Vagina (tissue), 2 donors: ENCODE measurements around the gene RNF4. TPM values are rescaled to one million over a fixed set of nuclear protein-coding genes. Genes with fewer than 3 reads are reported as not detected.
"Not testable (repeated sequence)": the region's sequence is repeated elsewhere in the genome, so short reads cannot be mapped to it uniquely, and the experiment has no call there.

Experiments
- DNase-seq, 2 donors: peaks; one replicate each; pipeline ENCODE4 v3.0.0-alpha.2; 2017; ENCODE audit errors: extremely low spot score in 2 of 2
- H3K27ac ChIP-seq: fragments of 200-600 bp; sonication (generic); one replicate; pipeline ENCODE4 v1.5.1; 2019
- H3K27me3 ChIP-seq: fragments of 200-600 bp; sonication (generic); one replicate; pipeline ENCODE4 v1.5.1; 2019
- H3K36me3 ChIP-seq, 2 donors: fragments of 200-600 bp; sonication (generic); one replicate each; pipeline ENCODE4 v1.5.1; 2017 to 2019
- H3K4me1 ChIP-seq: fragments of 200-600 bp; sonication (generic); one replicate; pipeline ENCODE4 v1.5.1; 2019
- H3K4me3 ChIP-seq, 2 donors: fragments of 200-600 bp; sonication (generic); 1 replicate in 1 of 2; 2 replicates in 1 of 2; pipeline ENCODE4 v1.5.1; 2016 to 2019
- H3K9me3 ChIP-seq: fragments of 200-600 bp; sonication (generic); one replicate; pipeline ENCODE4 v1.5.1; 2019
- POLR2A ChIP-seq, 2 donors: fragments of 450-650 bp; IDR thresholded peaks; one replicate each; pipeline ENCODE4 v1.6.1; 2017; ENCODE audit warnings: antibody characterized with exemption in 2 of 2, mild to moderate bottlenecking in 2 of 2, moderate library complexity in 2 of 2
- POLR2AphosphoS5 ChIP-seq, 2 donors: sonication (generic); formaldehyde crosslinking; IDR thresholded peaks; one replicate each; pipeline ENCODE4 v1.9.0; 2017; ENCODE audit warnings: antibody characterized with exemption in 2 of 2, mild to moderate bottlenecking in 2 of 2, low read depth in 1 of 2; ENCODE audit not compliant: insufficient read depth in 1 of 2
- intact Hi-C: fragments of 100-400 bp; cut with DNase I; formaldehyde crosslinking; loops from one replicate; pipeline ENCODE4 v1.15.1; 2023
- total RNA-seq: library from RNA; depleted of rRNA; stranded (reverse); fragments of >200 nt; gene quantifications from one replicate; pipeline ENCODE4 v1.2.3, GENCODE V29; 2016
- TF ChIP-seq, protein P1 (sequence below), 3 experiments: fragments of 450-650 bp in 2 of 3; fragments of 200-600 bp in 1 of 3; sonication (generic) in 1 of 3; IDR thresholded peaks; one replicate each; pipeline ENCODE4 v1.5.1; 2017 to 2019; ENCODE audit warnings: antibody characterized with exemption in 3 of 3, mild to moderate bottlenecking in 2 of 3, moderate library complexity in 2 of 3

RNF4 gene
- total RNA-seq, 1 donor from 2014 or later = 30.2 TPM

DNA sequence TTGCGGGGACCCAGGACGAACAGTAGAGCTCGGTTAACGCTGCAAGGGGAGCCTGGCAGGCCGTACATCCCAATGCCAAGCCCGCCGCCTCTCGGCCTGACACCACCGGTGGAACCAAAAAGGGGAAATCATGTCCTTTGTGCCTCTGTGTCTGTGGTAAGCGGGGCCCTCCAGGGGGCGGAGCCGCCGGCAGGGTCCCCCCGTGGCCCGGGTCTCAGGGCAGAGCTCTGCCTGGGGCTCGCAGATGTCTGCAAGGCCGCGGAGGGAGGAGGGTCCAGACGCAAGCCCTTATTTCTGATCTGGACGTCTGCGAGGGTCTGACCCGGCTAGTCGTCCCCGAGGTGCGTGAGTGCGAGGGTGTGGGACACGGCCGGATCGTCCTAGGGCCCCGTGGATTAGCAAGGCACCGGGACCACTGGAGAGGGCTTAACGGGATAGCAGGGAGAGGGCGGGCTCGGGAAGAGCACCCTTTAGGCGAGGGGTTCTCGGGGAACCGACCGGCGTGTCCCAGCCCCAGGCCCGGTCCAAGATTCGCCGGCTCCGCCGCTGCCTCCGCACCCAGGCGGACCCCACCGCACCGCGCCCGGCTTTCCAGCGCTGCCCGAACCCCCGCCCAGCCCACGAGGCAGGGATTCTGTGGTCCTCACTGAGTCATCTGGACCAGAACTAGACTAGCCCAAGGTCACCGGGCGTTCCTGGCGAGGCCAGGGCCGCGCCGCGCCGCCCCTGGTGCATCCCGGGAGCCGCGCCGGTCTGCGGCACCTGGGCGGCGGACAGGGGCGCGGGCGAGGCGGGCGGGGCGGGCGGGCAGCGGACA, 66.7 kb downstream of the RNF4 start:
- Histone ChIP-seq H3K27ac (peak overlapping the region; percentile 92), H3K9me3 (no peaks in the 10 kb centered on the region), H3K27me3 (no peaks in the 10 kb centered on the region), H3K4me3 (peak overlapping the region; percentile 83 to 91), H3K4me1 (peaks cover 42% of the 10 kb centered on the region), H3K36me3 (no peaks in the 10 kb centered on the region)
- no peak for TF ChIP-seq POLR2A (IDR thresholded peaks at IDR 0.05)
- no peak for TF ChIP-seq POLR2AphosphoS5 (IDR thresholded peaks at IDR 0.05; ENCODE audit: insufficient read depth in 1 of 2, low read depth in 1 of 2)
- TF ChIP-seq, protein P1, sequence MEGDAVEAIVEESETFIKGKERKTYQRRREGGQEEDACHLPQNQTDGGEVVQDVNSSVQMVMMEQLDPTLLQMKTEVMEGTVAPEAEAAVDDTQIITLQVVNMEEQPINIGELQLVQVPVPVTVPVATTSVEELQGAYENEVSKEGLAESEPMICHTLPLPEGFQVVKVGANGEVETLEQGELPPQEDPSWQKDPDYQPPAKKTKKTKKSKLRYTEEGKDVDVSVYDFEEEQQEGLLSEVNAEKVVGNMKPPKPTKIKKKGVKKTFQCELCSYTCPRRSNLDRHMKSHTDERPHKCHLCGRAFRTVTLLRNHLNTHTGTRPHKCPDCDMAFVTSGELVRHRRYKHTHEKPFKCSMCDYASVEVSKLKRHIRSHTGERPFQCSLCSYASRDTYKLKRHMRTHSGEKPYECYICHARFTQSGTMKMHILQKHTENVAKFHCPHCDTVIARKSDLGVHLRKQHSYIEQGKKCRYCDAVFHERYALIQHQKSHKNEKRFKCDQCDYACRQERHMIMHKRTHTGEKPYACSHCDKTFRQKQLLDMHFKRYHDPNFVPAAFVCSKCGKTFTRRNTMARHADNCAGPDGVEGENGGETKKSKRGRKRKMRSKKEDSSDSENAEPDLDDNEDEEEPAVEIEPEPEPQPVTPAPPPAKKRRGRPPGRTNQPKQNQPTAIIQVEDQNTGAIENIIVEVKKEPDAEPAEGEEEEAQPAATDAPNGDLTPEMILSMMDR (IDR thresholded peaks at IDR 0.05) = no peak
- DNase-seq = peak in 1 of 2 donors; percentile 90
- intact Hi-C loops = loop anchor here (5.0 kb wide), 1 partner anchor 273 kb away; the partner anchor contains the start of gene MXD4

DNA sequence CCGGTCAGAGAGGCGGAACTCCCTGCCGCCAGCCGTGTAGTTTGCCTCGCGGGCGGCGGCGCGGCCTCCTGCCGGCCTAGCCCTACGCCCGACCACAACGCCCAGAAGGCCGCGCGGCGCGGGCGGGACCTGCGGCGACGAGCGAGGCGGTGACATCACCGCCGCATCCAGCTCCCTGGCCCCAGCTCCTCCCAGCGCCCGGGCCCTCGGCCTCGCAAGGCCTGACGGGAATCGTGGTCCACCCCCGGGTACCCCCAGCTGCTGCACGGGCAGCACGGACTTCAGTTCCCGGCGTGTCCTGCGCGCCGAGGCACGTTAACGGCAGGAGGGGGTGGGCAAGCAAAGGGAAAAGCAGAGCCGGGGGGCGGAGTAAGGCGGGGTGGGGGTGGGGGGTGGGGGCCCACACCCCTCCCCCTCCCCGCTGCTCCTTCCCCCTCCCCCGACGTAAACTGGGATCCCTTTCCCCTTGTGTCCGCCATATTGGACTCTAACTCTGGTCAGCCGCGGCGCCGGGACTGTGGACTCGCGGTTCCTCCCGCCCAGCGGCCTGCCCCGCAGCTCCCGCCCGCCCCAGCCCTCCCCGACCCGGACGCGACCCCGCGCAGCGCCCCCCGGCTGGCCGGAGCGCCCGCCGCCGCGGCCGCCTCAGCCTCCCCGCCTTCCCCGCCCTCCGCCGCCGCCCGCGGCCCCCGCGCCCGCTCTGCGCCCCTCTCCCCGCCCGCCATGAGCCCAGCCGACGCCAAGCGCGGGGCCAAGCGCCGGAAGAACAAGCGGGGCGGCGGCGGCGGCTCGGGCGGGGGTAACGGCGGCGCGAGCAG, 67.5 kb downstream of the RNF4 start, which contains the start of gene FAM193A:
Gene FAM193A, plus strand, starts transcription at position 455 of the 818 bp plus-strand sequence. Its CDS starts 269 bp downstream, at position 724.
- peak within 1 kb of the TSS; percentile 83 to 91 for H3K4me3 ChIP-seq
- peaks cover 47% of the 10 kb centered on the region for H3K4me1 ChIP-seq
- H3K9me3 ChIP-seq = no peaks in the 10 kb centered on the region
- no peaks in the 10 kb centered on the region for H3K27me3 ChIP-seq
- TF ChIP-seq, protein P1 (IDR thresholded peaks at IDR 0.05) = no peak
- peak in 1 of 2 donors; percentile 51 for TF ChIP-seq POLR2A (IDR thresholded peaks at IDR 0.05)
- TF ChIP-seq POLR2AphosphoS5 (IDR thresholded peaks at IDR 0.05; ENCODE audit: insufficient read depth in 1 of 2, low read depth in 1 of 2) = peak; percentile 59 to 67
- peak; percentile 99 for DNase-seq
- peak within 1 kb of the TSS; percentile 92 for H3K27ac ChIP-seq
- H3K36me3 ChIP-seq = no peaks in the 10 kb centered on the region
- intact Hi-C loops = loop anchor here (5.0 kb wide), 1 partner anchor 274 kb away; the partner anchor contains the start of gene MXD4

DNA sequence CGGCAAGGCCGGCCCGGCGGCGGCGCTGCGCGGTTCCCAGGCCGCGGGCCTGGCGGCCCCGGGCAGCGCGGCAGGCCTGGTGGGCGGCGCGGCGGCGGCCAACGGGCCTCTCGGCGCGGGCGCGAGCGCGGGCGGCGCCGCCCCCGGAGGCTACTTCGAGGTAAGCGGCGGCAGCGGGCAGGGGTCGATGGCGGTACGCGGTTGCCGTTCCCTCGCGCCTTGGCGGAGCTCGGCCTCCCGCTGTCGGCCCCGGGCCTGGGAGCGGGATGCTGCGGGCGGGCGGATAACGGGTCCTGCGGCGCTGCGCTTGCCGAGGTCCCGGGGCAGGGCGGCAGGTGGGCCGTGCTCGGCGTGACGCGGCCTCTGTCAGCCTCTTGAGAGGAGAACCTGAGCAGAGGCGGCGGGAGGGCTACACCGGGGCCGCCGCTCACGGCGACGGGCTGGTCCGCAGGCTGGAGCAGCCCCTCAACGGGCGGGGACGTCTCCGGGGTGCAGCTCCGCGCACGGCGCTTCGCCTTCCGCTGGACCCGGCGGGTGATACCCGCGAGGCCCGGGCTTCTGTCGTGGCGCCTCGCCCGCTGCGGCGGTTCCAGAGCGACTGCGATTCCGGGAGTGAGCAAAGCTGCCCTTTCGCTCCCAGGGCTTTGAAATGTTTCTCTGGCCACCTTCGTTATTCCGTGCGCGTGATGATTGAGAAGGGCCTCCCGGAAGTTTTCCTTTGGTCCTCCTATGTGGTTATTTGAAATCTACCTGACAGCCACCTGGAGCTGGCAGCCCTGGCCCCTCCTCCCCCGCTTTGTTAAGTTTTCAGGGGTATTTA, 68.3 kb downstream of the RNF4 start:
- intact Hi-C loops = loop anchor here (5.0 kb wide), 1 partner anchor 275 kb away; the partner anchor contains the start of gene MXD4
- H3K9me3 ChIP-seq = no peaks in the 10 kb centered on the region
- H3K27ac ChIP-seq = peak overlapping the region; percentile 92
- no peak for DNase-seq
- TF ChIP-seq, protein P1 (IDR thresholded peaks at IDR 0.05) = no peak
- TF ChIP-seq POLR2A (IDR thresholded peaks at IDR 0.05) (no peak), POLR2AphosphoS5 (IDR thresholded peaks at IDR 0.05; ENCODE audit: insufficient read depth in 1 of 2, low read depth in 1 of 2) (no peak)
- peak overlapping the region; percentile 83 to 91 for H3K4me3 ChIP-seq
- H3K4me1 ChIP-seq = peaks cover 53% of the 10 kb centered on the region
- H3K36me3 ChIP-seq = no peaks in the 10 kb centered on the region
- no peaks in the 10 kb centered on the region for H3K27me3 ChIP-seq

DNA sequence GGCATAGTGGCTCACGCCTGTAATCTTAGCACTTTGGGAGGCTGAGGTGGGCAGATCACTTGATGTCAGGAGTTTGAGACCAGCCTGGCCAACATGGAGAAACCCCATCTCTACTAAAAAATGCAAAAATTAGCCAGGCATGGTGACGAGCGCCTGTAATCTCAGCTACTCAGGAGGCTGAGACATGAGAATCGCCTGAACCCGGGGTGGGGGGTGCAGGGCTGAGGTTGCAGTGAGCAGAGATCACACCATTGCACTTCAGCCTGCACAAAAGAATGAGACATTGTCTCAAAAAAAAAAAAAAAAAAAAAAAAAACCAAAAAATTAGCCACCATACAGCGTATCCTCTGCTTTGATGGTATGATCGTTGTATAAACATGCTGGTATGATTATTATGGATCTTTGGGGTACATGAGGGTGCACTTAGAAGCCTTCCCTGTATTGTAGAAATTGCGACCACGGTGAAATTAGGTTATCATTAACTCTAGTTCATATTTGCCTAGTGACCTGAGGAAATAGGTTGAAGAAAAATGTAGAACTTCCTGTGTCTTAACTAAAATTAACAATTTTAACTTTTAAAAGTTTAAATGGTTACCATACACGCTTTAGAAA, 74.8 kb downstream of the RNF4 start:
- H3K4me3 ChIP-seq, intact Hi-C loops, DNase-seq, H3K27me3 ChIP-seq, H3K9me3 ChIP-seq, H3K36me3 ChIP-seq, H3K27ac ChIP-seq: not testable (repeated sequence)
- H3K4me1 ChIP-seq = peaks cover 50% of the 10 kb centered on the region
